G401 (cell line): ENCODE measurements around the gene ZDHHC11B. TPM values are rescaled to one million over a fixed set of nuclear protein-coding genes. Genes with fewer than 3 reads are reported as not detected.
"Not testable (repeated sequence)": the region's sequence is repeated elsewhere in the genome, so short reads cannot be mapped to it uniquely, and the experiment has no call there.

Experiments used
- DNase-seq: peaks from one replicate; pipeline ENCODE4 v3.0.0-alpha.2; 2015; ENCODE audit warnings: low spot score
- in situ Hi-C: cut with HindIII; loops from 2 replicates; pipeline ENCODE4 v1.10.0; 2016; ENCODE audit warnings: low sequenced_read_pairs, mixed read lengths
- total RNA-seq: library from RNA; depleted of rRNA; stranded (reverse); fragments of >200 nt; shearing (Covaris generic); gene quantifications from 2 replicates; pipeline ENCODE4 v1.2.3, GENCODE V29; 2014

The ZDHHC11B gene
- total RNA-seq, 1 experiment from 2014 or later: 0.31 TPM

GRCh38 chr5:787224-787856 lies 2.8 kb upstream of the ZDHHC11B start:
- DNase-seq, in situ Hi-C loops: not testable (repeated sequence)

DNA sequence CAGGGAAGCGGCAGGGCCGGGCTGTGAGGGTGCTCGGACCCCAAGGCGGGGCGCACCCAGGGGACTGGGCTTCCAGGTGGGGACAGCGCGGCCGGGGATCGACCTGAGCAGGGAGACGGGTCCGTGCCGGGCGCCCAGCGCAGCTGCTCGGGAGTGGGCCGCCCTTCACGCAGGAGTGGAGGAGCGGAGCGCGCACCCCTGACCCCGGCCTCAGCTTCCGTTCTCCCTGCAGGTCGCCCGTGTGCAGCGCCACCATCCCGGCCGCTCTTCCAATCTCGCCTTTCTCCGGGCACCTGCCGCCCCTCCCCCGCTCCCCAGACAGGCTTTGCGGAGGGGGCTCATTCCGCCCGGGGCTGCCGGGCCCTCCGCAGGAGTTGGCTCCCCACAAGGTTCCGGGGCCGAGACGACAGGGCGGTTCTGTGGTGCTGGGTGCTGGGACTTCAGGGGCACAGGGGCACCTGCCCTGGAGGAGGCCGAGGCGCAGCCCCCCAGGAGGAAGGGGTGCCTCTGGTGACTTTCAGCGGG lies 714 bp upstream of the ZDHHC11B start:
- in situ Hi-C loops: not testable (repeated sequence)
- DNase-seq: peak; percentile 37

- DNase-seq: peak; percentile 49
- in situ Hi-C loops: not testable (repeated sequence)
These were observed 575 bp downstream of the ZDHHC11B start for GRCh38 chr5:783881-784427.

DNA sequence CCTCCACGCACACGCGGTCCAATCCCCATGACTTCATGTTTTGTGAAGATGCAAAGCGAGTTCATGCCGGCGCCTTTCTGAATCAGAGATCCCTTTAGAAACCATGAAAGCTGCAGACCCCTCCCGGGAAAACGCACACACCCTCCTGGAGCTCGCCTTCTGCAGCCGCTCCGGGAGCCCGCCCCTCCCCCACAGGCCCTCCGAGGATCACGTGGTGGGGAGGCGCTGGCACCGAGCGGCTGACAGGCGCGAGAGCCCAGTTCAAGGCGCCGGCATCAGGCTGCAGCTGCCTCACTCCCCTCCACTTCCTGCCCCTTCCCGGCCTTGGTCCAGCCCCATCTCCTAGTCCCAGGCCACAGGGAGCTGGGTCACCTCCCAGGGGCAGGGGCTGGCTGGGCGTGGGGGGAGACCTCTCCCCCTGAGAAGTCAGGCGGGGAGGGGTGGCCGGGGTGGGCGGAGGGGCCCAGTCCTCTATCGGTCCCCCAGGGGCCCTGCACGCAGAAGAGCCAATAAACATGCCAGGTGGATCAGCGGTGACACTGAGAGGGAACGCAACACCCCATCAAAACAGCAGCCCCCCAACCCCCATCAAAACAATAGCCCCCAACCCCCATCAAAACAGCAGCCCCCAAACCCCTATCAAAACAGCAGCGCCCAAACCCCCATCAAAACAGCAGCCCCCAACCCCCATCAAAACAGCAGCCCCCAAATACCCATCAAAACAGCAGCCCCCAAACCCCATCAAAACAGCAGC lies 1.3 kb downstream of the ZDHHC11B start:
- DNase-seq, in situ Hi-C loops: not testable (repeated sequence)

DNA sequence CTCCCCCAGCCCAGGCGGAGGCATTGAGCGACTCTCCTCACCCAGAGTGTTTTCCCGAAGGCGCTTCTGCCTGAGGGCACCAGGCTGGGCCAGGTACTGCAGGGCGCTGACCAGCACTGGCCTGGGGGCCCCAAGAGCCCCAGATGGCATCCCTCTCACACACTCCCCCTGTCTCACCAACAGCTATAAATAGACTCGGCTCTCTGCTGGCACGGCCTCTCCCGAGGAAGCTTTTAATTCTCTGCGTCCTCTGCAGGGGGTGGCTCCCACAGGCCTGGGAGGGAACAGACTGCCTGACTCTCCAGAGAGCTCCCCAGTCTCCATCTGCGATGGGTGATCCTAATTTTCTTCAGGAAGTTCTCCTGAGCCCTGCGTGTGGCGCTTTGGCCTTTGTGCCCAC lies 2.2 kb downstream of the ZDHHC11B start:
- in situ Hi-C loops, DNase-seq: not testable (repeated sequence)

- in situ Hi-C loops: not testable (repeated sequence)
These were observed 4.0 kb downstream of the ZDHHC11B start for GRCh38 chr5:780571-780970.

GRCh38 chr5:778967-779366 lies 5.6 kb downstream of the ZDHHC11B start:
- DNase-seq, in situ Hi-C loops: not testable (repeated sequence)

More at GRCh38 chr5:780571-780970, 4.0 kb downstream of the ZDHHC11B start:
- not testable (repeated sequence) for DNase-seq

DNA sequence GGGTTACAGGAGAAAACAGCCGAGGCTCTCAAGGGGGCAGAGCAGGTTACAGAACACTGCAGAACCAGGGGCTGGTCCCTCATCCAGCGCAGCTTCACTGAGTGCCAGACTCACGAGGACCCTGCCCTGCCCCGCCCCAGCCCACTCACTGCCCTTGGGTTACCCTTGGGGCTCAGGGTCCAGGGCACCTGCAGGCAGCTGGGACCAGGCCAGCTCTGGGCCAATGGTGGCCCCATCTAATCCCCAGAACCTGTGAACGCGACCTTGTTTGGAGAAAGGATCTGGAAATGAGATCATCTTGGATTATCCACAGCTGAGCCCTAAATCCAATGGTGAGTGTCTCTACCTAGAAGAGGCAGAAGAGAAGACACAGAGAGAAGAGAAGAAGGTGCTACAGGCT lies 6.1 kb downstream of the ZDHHC11B start:
- in situ Hi-C loops, DNase-seq: not testable (repeated sequence)

DNA sequence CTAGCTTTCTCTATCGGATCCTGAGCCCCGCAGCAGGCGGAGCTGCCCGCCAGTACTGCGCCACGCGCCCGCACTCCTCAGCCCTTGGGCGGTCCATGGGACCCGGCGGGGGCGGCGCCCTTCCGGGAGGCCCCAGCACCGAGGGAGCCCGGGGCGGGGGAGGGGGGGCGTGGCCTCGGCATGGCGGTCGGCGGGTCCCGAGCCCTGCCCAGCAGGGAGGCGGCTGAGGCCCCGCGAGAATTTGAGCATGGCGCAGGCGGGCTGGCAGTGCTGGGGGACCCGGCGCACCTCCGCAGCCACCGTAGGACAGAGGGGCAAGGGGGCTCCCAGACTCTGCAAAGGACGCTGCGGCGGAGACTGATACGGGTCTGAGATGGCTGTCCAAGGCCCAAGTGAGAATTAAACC lies 6.8 kb downstream of the ZDHHC11B start:
- DNase-seq: no peak
- in situ Hi-C loops: no loop called here

- DNase-seq: peak; percentile 49
- in situ Hi-C loops: no loop called here
These were observed 7.4 kb downstream of the ZDHHC11B start for GRCh38 chr5:776862-777711.

- in situ Hi-C loops: no loop called here
- no peak for DNase-seq
These were observed 8.3 kb downstream of the ZDHHC11B start for GRCh38 chr5:775961-776861.

- DNase-seq, in situ Hi-C loops: not testable (repeated sequence)
These were observed 9.0 kb downstream of the ZDHHC11B start for GRCh38 chr5:775595-775960.

GRCh38 chr5:774854-775505 lies 9.5 kb downstream of the ZDHHC11B start:
- DNase-seq, in situ Hi-C loops: not testable (repeated sequence)

DNA sequence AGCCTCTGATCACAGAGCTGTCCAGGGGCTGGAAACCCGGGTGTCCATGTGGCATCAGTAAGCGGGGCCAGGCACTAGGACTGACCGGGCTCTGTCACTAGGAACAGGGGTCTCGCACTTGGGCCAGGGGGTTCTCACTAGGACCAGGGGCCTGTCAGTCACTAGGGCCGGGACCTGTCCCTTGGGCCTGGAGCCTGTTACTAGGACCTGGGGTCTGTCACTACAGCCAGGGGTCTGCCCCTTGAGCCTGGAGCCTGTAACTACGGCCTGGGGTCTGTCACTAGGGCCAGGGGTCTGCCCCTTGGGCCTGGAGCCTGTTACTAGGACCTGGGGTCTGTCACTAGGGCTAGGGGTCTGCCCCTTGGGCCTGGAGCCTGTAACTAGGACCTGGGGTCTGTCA lies 10.2 kb downstream of the ZDHHC11B start:
- DNase-seq, in situ Hi-C loops: not testable (repeated sequence)

DNA sequence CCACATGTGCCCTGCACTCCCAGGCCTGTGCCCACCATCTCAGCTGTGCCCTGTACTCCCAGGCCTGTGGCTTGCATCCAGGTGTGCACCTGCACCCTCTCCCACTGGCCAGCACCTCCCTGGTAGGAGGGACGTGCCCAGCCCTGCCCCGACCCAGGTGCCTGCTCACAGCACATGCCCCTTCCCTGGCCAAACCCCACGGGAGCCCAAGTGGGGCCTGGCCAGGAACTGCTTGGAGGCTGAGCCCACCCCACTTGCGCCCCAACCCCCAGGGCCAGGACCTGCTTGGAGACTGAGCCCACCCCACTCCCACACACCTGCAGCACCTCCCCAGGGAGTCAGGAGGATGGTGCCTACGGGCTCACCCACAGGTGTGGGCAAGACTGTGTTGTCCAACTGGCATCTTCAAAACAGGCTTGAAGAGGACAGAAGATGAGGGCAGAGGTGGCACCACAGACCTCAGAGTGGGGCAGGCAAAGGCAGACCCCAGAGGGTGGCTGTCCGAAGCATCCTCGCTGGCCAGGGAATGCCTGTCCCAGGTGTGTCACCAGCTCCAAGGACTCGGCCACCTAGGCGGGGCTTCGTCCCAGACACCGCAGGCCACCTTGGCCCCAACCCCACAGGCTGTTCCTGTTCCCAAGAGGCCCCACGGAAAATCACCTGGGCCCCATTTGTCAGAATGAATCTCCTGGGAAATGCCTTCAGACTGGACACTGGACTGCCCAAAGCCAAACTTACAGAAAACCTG lies 10.8 kb downstream of the ZDHHC11B start:
- in situ Hi-C loops: no loop called here
- no peak for DNase-seq

- DNase-seq, in situ Hi-C loops: not testable (repeated sequence)
These were observed 11.6 kb downstream of the ZDHHC11B start for GRCh38 chr5:772931-773330.

- in situ Hi-C loops, DNase-seq: not testable (repeated sequence)
These were observed 12.0 kb downstream of the ZDHHC11B start for GRCh38 chr5:772547-772890.
